Pancreas (tissue), 10 donors: Measurements from ENCODE around the gene STUM. TPM values are rescaled to one million over a fixed set of nuclear protein-coding genes. Genes with fewer than 3 reads are reported as not detected.

ENCODE experiments used
- ATAC-seq, 4 donors: fragments of 200-7000 bp; cut with Tn5 transposase; one replicate each; pipeline versions ENCODE4 v1.8.0 to v1.9.1; 2020; ENCODE audit warnings: mild to moderate bottlenecking in 4 of 4, moderate library complexity in 4 of 4
- DNase-seq, 6 donors: peaks; one replicate each; pipeline ENCODE4 v3.0.0-alpha.2; 2020
- FAIRE-seq: peaks from 2 replicates; lab custom pipeline; 2012; peaks lifted over from hg19 to GRCh38; lab: Jason Lieb, UNC
- H3K27ac ChIP-seq, 4 donors: fragments of 200-600 bp; sonication (generic); 1 replicate in 3 of 4; 2 replicates in 1 of 4; pipeline versions ENCODE4 v1.5.0 to v1.8.0; 2020
- H3K27me3 ChIP-seq, 4 donors: fragments of 200-600 bp; one replicate each; pipeline ENCODE4 v1.8.0; 2021
- H3K36me3 ChIP-seq, 3 donors: fragments of 200-600 bp; sonication (generic) in 1 of 3; one replicate each; pipeline versions ENCODE4 v1.5.0 to v1.8.0; 2020 to 2021
- H3K4me1 ChIP-seq, 3 donors: fragments of 200-600 bp; one replicate each; pipeline ENCODE4 v1.8.0; 2021
- H3K4me3 ChIP-seq, 4 donors: fragments of 200-600 bp; sonication (generic) in 2 of 4; one replicate each; pipeline versions ENCODE4 v1.5.0 to v1.8.0; 2020 to 2021
- H3K9me3 ChIP-seq, 4 donors: fragments of 200-600 bp; one replicate each; pipeline ENCODE4 v1.8.0; 2021
- WGBS, 2 donors: extraction: QIAGEN DNeasy Blood & Tissue Kit; methylation state at CpG; one replicate each; pipeline ENCODE4 v1.1.7; 2013; 5-methylcytosine and 5-hydroxymethylcytosine counted together
- intact Hi-C, 3 donors: fragments of 100-400 bp; cut with DNase I; formaldehyde crosslinking; loops; one replicate each; pipeline versions ENCODE4 v1.11.1 to v1.14.2; 2022
- polyA plus RNA-seq, 2 donors: library from polyadenylated mRNA; stranded (reverse); fragments of 200-250 nt; gene quantifications; one replicate each; pipeline ENCODE4 v1.2.3, GENCODE V29; 2013
- total RNA-seq, 6 donors: library from RNA; stranded (reverse); fragmentation: NEBNext Ultra II Directional in 4 of 6; extraction: Animal tissue kit (Norgen Biotek cat#: 25700) in 4 of 6; gene quantifications; one replicate each; pipeline versions ENCODE4 v1.2.1 to v1.2.4, GENCODE V29; 2021 to 2023
- TF ChIP-seq, protein P1 (sequence below), 4 donors: fragments of 200-600 bp; sonication (generic) in 3 of 4; IDR thresholded peaks; one replicate each; pipeline versions ENCODE4 v1.5.0 to v1.8.0; 2021; ENCODE audit warnings: antibody characterized with exemption in 4 of 4
- donor health status: healthy with polysubstance abuse.
- donor health status: DM: no; HTN: no; CAD: no; lungs with moderate emphysema.
- donor health status: DM: no; HTN: no; CAD: no.
- donor health status: control.
- donor health status: control.
- donor health status: Bipolar disorder and iron deficiency.
- donor health status: DM: yes; HTN: yes; CAD: no.
- donor health status: DM: no; HTN: no; CAD: no.
- donor health status: DM: no; HTN: no; CAD: no.
- donor health status: DM: yes; HTN: yes; CAD: no.

The STUM gene
- total and polyA plus RNA-seq, 8 donors, result 0.32 to 1.2 (median 0.56) TPM

DNA sequence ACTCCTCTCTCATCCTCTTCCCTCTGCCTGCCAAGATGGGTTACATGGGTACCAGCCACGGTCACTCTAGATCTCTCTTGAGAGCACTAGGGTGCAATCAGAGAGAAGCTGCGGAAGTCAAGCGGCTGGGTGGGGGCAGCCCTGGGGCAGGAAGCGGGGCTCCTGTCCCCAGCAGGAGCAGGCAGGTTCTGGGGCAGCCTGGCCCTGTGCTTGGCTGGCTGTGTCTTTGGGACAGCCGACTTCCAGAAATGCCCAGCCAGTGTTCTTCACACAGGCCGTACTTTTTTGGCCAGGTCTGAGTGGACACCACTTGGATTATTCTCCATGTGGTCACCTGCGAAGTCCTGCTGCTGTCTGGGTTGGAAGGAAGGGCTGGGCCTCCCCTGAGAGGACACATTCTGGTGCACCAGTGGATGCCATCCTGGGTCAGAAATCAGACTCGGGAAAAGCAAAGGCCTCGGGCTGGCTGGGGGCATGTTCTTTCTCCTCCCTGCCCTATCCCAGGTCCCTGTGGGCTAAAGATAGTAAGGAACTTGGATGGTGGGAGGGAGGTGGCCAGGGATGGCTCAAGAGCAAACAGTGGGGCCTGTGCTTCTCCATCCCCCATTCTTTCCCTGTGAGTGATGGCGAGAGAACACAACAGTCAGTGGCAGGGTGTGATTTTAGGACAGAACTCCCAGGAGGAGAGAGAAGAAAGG lies 96.9 kb downstream of the STUM start:
- peak in 3 of 6 donors; percentile 5 to 43 (median 40) for DNase-seq
- 91 to 95% methylated on average over 10 of the region's 10 CpGs for WGBS, 2 donors

DNA sequence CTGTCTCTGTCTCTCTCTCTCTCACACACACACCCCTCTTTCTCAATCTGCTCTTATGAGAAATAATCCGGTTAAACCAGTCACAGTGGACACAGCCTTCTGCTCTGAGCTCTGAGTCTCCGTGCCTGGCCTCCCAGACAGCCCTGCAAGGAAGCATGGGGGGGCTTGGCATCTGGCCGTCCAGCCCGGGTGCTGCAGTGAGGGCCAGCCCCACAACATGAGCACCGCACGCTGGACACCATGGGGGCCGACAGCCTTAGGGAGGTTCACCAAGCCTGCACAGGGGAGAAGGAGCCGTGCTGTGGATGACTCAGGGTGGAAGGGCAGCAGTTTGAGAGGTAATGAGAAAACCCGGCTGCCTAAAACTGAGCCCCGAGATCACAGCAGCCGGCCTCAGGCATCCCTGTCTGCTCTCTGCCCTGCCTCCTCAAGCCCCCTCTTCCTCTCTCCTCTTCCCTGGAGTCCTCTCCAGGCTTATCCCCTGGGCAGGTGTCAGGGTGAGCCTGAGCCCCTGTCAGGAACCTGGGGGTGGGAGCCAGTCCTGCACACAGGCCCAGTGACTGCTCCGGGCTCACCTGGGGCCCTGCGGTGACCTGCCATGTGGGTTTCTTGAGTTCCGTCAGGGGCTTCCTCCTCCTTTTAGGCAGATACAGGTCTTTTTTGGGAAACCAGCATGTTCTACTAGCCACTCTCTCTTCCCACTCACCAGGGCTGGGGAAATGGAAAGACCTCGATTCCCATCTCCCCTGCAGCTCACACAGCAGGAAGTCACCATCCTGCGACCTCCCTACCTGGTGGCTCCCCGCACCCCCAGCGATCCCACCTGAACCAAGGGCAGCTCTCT lies 97.7 kb downstream of the STUM start:
- peaks cover 0 to 14% (median 0%) of the 10 kb centered on the region in 3 donors for H3K36me3 ChIP-seq
- FAIRE-seq (no peak), DNase-seq (peak in 3 of 6 donors; percentile 27 to 55 (median 45)), ATAC-seq (no peak)
- 87 to 88% methylated on average over 18 of the region's 18 CpGs for WGBS, 2 donors
- H3K4me1 ChIP-seq, result no peaks in the 10 kb centered on the region
- no peak overlapping the region for H3K27ac ChIP-seq
- TF ChIP-seq, protein P1, sequence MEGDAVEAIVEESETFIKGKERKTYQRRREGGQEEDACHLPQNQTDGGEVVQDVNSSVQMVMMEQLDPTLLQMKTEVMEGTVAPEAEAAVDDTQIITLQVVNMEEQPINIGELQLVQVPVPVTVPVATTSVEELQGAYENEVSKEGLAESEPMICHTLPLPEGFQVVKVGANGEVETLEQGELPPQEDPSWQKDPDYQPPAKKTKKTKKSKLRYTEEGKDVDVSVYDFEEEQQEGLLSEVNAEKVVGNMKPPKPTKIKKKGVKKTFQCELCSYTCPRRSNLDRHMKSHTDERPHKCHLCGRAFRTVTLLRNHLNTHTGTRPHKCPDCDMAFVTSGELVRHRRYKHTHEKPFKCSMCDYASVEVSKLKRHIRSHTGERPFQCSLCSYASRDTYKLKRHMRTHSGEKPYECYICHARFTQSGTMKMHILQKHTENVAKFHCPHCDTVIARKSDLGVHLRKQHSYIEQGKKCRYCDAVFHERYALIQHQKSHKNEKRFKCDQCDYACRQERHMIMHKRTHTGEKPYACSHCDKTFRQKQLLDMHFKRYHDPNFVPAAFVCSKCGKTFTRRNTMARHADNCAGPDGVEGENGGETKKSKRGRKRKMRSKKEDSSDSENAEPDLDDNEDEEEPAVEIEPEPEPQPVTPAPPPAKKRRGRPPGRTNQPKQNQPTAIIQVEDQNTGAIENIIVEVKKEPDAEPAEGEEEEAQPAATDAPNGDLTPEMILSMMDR (IDR thresholded peaks at IDR 0.05), result no peak
- intact Hi-C loops, result no loop called here
- H3K4me3 ChIP-seq, result no peak overlapping the region
- no peaks in the 10 kb centered on the region for H3K27me3 ChIP-seq
- H3K9me3 ChIP-seq, result no peaks in the 10 kb centered on the region

More for the DNA sequence above, 96.9 kb downstream of the STUM start:
- H3K4me1 ChIP-seq, result no peaks in the 10 kb centered on the region
- no peak for FAIRE-seq
- TF ChIP-seq, protein P1 (IDR thresholded peaks at IDR 0.05), result no peak
- H3K9me3 ChIP-seq, result no peaks in the 10 kb centered on the region
- peaks cover 0 to 14% (median 0%) of the 10 kb centered on the region in 3 donors for H3K36me3 ChIP-seq
- H3K27ac ChIP-seq, result no peak overlapping the region
- no peaks in the 10 kb centered on the region for H3K27me3 ChIP-seq
- H3K4me3 ChIP-seq, result no peak overlapping the region
- ATAC-seq, result no peak
- intact Hi-C loops, result no loop called here

DNA sequence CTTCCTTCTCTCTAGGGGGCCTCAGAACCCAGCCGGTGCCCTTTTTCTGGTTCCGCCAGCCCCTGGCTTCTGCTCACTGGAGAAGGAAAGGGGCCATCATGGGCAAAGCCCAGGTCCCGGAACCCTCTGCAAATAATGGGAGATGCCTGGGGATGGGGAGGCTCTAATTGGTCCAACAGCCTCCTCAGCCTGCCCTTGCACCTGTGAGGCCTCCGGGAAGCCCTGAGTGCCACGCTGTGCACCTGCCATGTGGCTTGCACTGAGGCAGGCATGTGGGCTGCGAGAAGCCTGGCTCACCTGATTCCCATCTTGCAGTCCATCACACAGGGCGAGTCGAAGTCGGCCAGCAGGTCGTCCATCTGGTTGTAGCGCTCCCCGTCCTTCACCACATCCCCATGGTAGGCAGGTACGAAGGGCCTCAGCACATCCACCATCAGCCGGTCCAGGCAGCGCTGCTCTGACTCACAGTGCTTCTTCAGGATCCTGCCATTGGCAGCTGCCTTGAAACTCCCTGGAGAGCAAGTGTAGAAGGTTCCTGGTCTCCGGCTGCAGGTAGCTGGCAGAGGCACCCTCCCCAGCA lies 98.4 kb downstream of the STUM start:
- DNase-seq (peak in 2 of 6 donors; percentile 4 to 56), ATAC-seq (no peak), FAIRE-seq (no peak)
- TF ChIP-seq, protein P1 (IDR thresholded peaks at IDR 0.05), result no peak
- H3K27me3 ChIP-seq, result no peaks in the 10 kb centered on the region
- 93 to 95% methylated on average over 15 to 16 of the region's 16 CpGs for WGBS, 2 donors
- intact Hi-C loops, result no loop called here
- H3K9me3 ChIP-seq, result no peaks in the 10 kb centered on the region
- no peak overlapping the region for H3K27ac ChIP-seq
- no peaks in the 10 kb centered on the region for H3K4me1 ChIP-seq
- peaks cover 0 to 14% (median 0%) of the 10 kb centered on the region in 3 donors for H3K36me3 ChIP-seq
- H3K4me3 ChIP-seq, result no peak overlapping the region

DNA sequence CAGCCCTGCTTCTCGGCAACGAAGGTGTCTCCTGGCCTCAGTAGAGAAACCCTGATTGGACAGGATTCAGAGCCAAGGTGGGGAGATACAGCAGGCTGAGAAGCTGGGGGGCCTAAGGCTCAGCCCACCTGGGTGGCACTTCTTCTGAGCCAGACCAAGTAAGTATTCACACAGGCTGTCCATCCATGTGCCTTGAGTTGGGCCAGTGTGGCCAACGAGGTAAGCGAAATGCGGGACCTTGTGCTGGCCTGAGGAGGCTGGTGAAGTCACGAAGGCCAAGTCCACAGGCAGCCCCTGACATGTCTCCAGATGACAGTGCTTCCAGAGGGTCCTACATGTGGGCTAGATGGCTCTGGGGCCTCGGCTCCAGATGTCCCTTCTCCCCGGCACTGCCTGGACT lies 99.2 kb downstream of the STUM start:
- 92 to 96% methylated on average over 8 of the region's 8 CpGs for WGBS, 2 donors

More for the DNA sequence above, 99.2 kb downstream of the STUM start:
- Histone ChIP-seq H3K4me3 (no peak overlapping the region), H3K27me3 (no peaks in the 10 kb centered on the region), H3K4me1 (no peaks in the 10 kb centered on the region), H3K36me3 (peaks cover 0 to 14% (median 0%) of the 10 kb centered on the region in 3 donors), H3K9me3 (no peaks in the 10 kb centered on the region), H3K27ac (no peak overlapping the region)
- TF ChIP-seq, protein P1 (IDR thresholded peaks at IDR 0.05), result no peak
- FAIRE-seq (no peak), ATAC-seq (no peak), DNase-seq (no peak)
- intact Hi-C loops, result no loop called here
